WTC11 (cell line): Measurements from ENCODE around the gene GGA2.

Source experiments
- ATF2 ChIP-seq: sonication (generic); formaldehyde crosslinking; IDR thresholded peaks from 2 replicates; pipeline ENCODE4 v1.8.1; 2022; ENCODE audit warnings: low read depth, missing genetic modification reagents, borderline replicate concordance
- ATF3 ChIP-seq: sonication (generic); formaldehyde crosslinking; conservative IDR thresholded peaks from 2 replicates; pipeline ENCODE4 v1.8.1; 2022; ENCODE audit warnings: mild to moderate bottlenecking, missing genetic modification reagents
- CBFB ChIP-seq: sonication (generic); formaldehyde crosslinking; IDR thresholded peaks from 2 replicates; pipeline ENCODE4 v1.8.1; 2022; ENCODE audit warnings: mild to moderate bottlenecking, low read depth, missing genetic modification reagents
- CTCF ChIP-seq: fragments of 200-600 bp; IDR thresholded peaks from 2 replicates; pipeline ENCODE4 v1.8.0; 2022; ENCODE audit warnings: antibody characterized with exemption
- HMGXB4 ChIP-seq: sonication (generic); formaldehyde crosslinking; IDR thresholded peaks from 2 replicates; pipeline ENCODE4 v1.8.1; 2023; ENCODE audit warnings: mild to moderate bottlenecking, moderate library complexity, missing genetic modification reagents
- NFE2L1 ChIP-seq: sonication (generic); formaldehyde crosslinking; IDR thresholded peaks from 2 replicates; pipeline ENCODE4 v1.8.1; 2023; ENCODE audit warnings: missing genetic modification reagents
- PRDM15 ChIP-seq: sonication (generic); formaldehyde crosslinking; IDR thresholded peaks from 2 replicates; pipeline ENCODE4 v1.8.0; 2022; ENCODE audit warnings: missing genetic modification reagents
- PREB ChIP-seq: sonication (generic); formaldehyde crosslinking; IDR thresholded peaks from 2 replicates; pipeline ENCODE4 v1.8.1; 2022; ENCODE audit warnings: mild to moderate bottlenecking, missing genetic modification reagents, moderate library complexity, borderline replicate concordance
- SMAD4 ChIP-seq: sonication (generic); formaldehyde crosslinking; IDR thresholded peaks from 2 replicates; pipeline ENCODE4 v1.8.0; 2022; ENCODE audit warnings: mild to moderate bottlenecking, missing genetic modification reagents
- USF2 ChIP-seq: sonication (generic); formaldehyde crosslinking; IDR thresholded peaks from 2 replicates; pipeline ENCODE4 v1.8.1; 2023; ENCODE audit warnings: mild to moderate bottlenecking, missing genetic modification reagents, moderate library complexity
- ZNF121 ChIP-seq: sonication (generic); formaldehyde crosslinking; IDR thresholded peaks from 2 replicates; pipeline ENCODE4 v1.8.0; 2023; ENCODE audit warnings: missing genetic modification reagents
- ZNF396 ChIP-seq: fragments of 250-450 bp; sonication (Bioruptor Pico); IDR thresholded peaks from 2 replicates; pipeline ENCODE4 v1.8.0; 2021; ENCODE audit warnings: mild to moderate bottlenecking, moderate library complexity, borderline replicate concordance
- ZNF671 ChIP-seq: fragments of 250-450 bp; sonication (Bioruptor Pico); IDR thresholded peaks from 2 replicates; pipeline ENCODE4 v1.8.0; 2021; ENCODE audit warnings: mild to moderate bottlenecking

- no peak for TF ChIP-seq USF2 (CRISPR knock-in tag)
- no peak for TF ChIP-seq ATF3 (CRISPR knock-in tag)
- TF ChIP-seq HMGXB4: no peak; the same call in 1 of the 2 replicates
- no peak for TF ChIP-seq PREB (CRISPR knock-in tag)
- TF ChIP-seq CTCF: no peak
- no peak for TF ChIP-seq SMAD4 (CRISPR knock-in tag)
- no peak for TF ChIP-seq NFE2L1 (CRISPR knock-in tag)
- TF ChIP-seq ZNF396 (CRISPR knock-in tag): no peak
- TF ChIP-seq ZNF121 (CRISPR knock-in tag): no peak
- TF ChIP-seq CBFB (CRISPR knock-in tag): no peak
- no peak for TF ChIP-seq PRDM15 (CRISPR knock-in tag)
- no peak for TF ChIP-seq ZNF671 (CRISPR knock-in tag)
- TF ChIP-seq ATF2 (CRISPR knock-in tag): no peak
These were observed 57.5 kb downstream of the GGA2 start, which contains the start of gene COG7 for GRCh38 chr16:23452572-23453337.
